IMR-90 (cell line): ENCODE data around the gene ISM1. TPM values are rescaled to one million over a fixed set of nuclear protein-coding genes. Genes with fewer than 3 reads are reported as not detected.

ENCODE experiments used
- ATAC-seq: fragments of 200-7000 bp; cut with Tn5 transposase; 2 replicates; pipeline ENCODE4 v1.9.1; 2020; ENCODE audit warnings: low read depth, mild to moderate bottlenecking, moderate library complexity
- BruUV-seq: library from RNA; stranded (reverse); fragments of 400-500 nt; replicated peaks from 2 replicates; lab custom pipeline; 2021; lab: Mats Ljungman, UMichigan
- CTCF ChIA-PET: fragments of 300-600 bp; formaldehyde crosslinking; extraction: SDS; loops from one replicate; lab custom pipeline; 2021; ENCODE audit warnings: antibody characterized with exemption; lab: Yijun Ruan, JAX
- POLR2A ChIA-PET: fragments of 300-600 bp; sonication (Branson Sonifier 250); formaldehyde crosslinking; loops from one replicate; lab custom pipeline; 2022; ENCODE audit warnings: antibody characterized with exemption; ENCODE audit not compliant: unreplicated experiment; lab: Charles Lee
- DNase-seq: peaks from one replicate; pipeline ENCODE4 v3.0.0; 2013
- H2AFZ ChIP-seq: replicated peaks from 2 replicates; pipeline ENCODE3; 2013; ENCODE audit warnings: low read length, mild to moderate bottlenecking; ENCODE audit not compliant: poor library complexity
- H2AK5ac ChIP-seq: 2 replicates; pipeline ENCODE4 v1.6.1; 2013; ENCODE audit warnings: low read depth, low read length, inconsistent platforms
- H2AK9ac ChIP-seq: replicated peaks from 2 replicates; pipeline ENCODE3; 2013; ENCODE audit warnings: mild to moderate bottlenecking, low read depth, low read length, moderate library complexity; ENCODE audit not compliant: poor library complexity
- H2BK120ac ChIP-seq: 2 replicates; pipeline ENCODE4 v1.6.1; 2013; ENCODE audit warnings: low read depth, low read length, inconsistent platforms
- H2BK15ac ChIP-seq: 3 replicates; pipeline ENCODE4 v1.6.1; 2013; ENCODE audit warnings: low read depth, low read length, inconsistent platforms
- H2BK20ac ChIP-seq: 2 replicates; pipeline ENCODE4 v1.6.1; 2013; ENCODE audit warnings: low read depth, mild to moderate bottlenecking, inconsistent platforms, low read length, moderate library complexity
- H2BK5ac ChIP-seq: 2 replicates; pipeline ENCODE4 v1.6.1; 2013; ENCODE audit warnings: mild to moderate bottlenecking, low read depth, low read length, inconsistent platforms; ENCODE audit not compliant: poor library complexity, severe bottlenecking
- H3K14ac ChIP-seq: replicated peaks from 2 replicates; pipeline ENCODE4 v1.6.1; 2013; ENCODE audit warnings: low read depth, low read length, inconsistent platforms
- H3K18ac ChIP-seq: 2 replicates; pipeline ENCODE4 v1.6.1; 2013; ENCODE audit warnings: low read depth, low read length, control low read depth
- H3K23ac ChIP-seq: 2 replicates; pipeline ENCODE4 v1.6.1; 2013; ENCODE audit warnings: low read depth, low read length, inconsistent platforms
- H3K27ac ChIP-seq: 2 replicates; pipeline ENCODE4 v1.5.1; 2013; ENCODE audit warnings: mild to moderate bottlenecking, control low read depth, low read length; ENCODE audit not compliant: insufficient read depth
- H3K27me3 ChIP-seq: 2 replicates; pipeline ENCODE4 v1.6.1; 2013; ENCODE audit warnings: low read length; ENCODE audit not compliant: control insufficient read depth, insufficient read depth
- H3K36me3 ChIP-seq: 2 replicates; pipeline ENCODE4 v1.6.1; 2013; ENCODE audit warnings: low read length, mixed read lengths; ENCODE audit not compliant: control insufficient read depth, insufficient read depth
- H3K4ac ChIP-seq: 2 replicates; pipeline ENCODE4 v1.6.1; 2013; ENCODE audit warnings: low read depth, low read length, inconsistent platforms
- H3K4me1 ChIP-seq: 2 replicates; pipeline ENCODE4 v1.6.1; 2013; ENCODE audit warnings: low read length, mixed read lengths; ENCODE audit not compliant: control insufficient read depth, insufficient read depth
- H3K4me2 ChIP-seq: 2 replicates; pipeline ENCODE4 v1.6.1; 2013; ENCODE audit warnings: low read depth, mild to moderate bottlenecking, control low read depth, low read length, moderate library complexity
- H3K4me3 ChIP-seq: 2 replicates; pipeline ENCODE4 v1.5.1; 2013; ENCODE audit warnings: low read depth, mild to moderate bottlenecking, control low read depth, low read length, moderate library complexity; ENCODE audit not compliant: insufficient read depth
- H3K56ac ChIP-seq: 2 replicates; pipeline ENCODE4 v1.6.1; 2013; ENCODE audit warnings: low read length, inconsistent platforms; ENCODE audit not compliant: insufficient read depth; ENCODE audit errors: extremely low read depth
- H3K79me1 ChIP-seq, 2 experiments: 2 replicates each; pipeline ENCODE4 v1.6.1; 2013; ENCODE audit warnings: low read length in 2 of 2, inconsistent platforms in 1 of 2, low read depth in 1 of 2
- H3K9ac ChIP-seq: 2 replicates; pipeline ENCODE4 v1.6.1; 2013; ENCODE audit warnings: low read depth, low read length, control low read depth
- H3K9me1 ChIP-seq: 2 replicates; pipeline ENCODE4 v1.6.1; 2013; ENCODE audit warnings: low read length, inconsistent platforms; ENCODE audit not compliant: insufficient read depth
- H3K9me3 ChIP-seq: 2 replicates; pipeline ENCODE4 v1.6.1; 2013; ENCODE audit warnings: low read length; ENCODE audit not compliant: control insufficient read depth, insufficient read depth
- H4K20me1 ChIP-seq: 2 replicates; pipeline ENCODE4 v1.6.1; 2013; ENCODE audit warnings: low read length, inconsistent platforms; ENCODE audit not compliant: insufficient read depth
- H4K5ac ChIP-seq: 2 replicates; pipeline ENCODE4 v1.6.1; 2013; ENCODE audit warnings: mild to moderate bottlenecking, low read depth, low read length, control low read depth
- H4K8ac ChIP-seq, 2 experiments: 2 replicates each; pipeline ENCODE4 v1.6.1; 2013; ENCODE audit warnings: low read depth in 2 of 2, low read length in 2 of 2, control low read depth in 1 of 2, inconsistent platforms in 1 of 2
- H4K91ac ChIP-seq: 2 replicates; pipeline ENCODE4 v1.6.1; 2013; ENCODE audit warnings: low read depth, low read length, inconsistent platforms; ENCODE audit not compliant: insufficient read depth
- CEBPB ChIP-seq: IDR thresholded peaks from 2 replicates; pipeline ENCODE4 v1.6.1; 2012; ENCODE audit warnings: low read depth, low read length, improper control_type of control experiment
- CHD1 ChIP-seq: IDR thresholded peaks from 2 replicates; pipeline ENCODE4 v1.6.1; 2012; ENCODE audit warnings: low read depth, low read length, improper control_type of control experiment
- FOS ChIP-seq: fragments of 150-350 bp; IDR thresholded peaks from 2 replicates; pipeline ENCODE4 v1.6.1; 2016; ENCODE audit warnings: low read depth, low read length
- MAFK ChIP-seq: IDR thresholded peaks from 2 replicates; pipeline ENCODE4 v1.6.1; 2012; ENCODE audit warnings: low read depth, low read length, improper control_type of control experiment
- MAZ ChIP-seq: IDR thresholded peaks from 2 replicates; pipeline ENCODE4 v1.6.1; 2012; ENCODE audit warnings: low read depth, mild to moderate bottlenecking, low read length, improper control_type of control experiment, moderate library complexity, borderline replicate concordance
- NFE2L2 ChIP-seq: fragments of 150-350 bp; IDR thresholded peaks from 2 replicates; pipeline ENCODE4 v1.6.1; 2016; ENCODE audit warnings: low read depth, mild to moderate bottlenecking, low read length
- POLR2A ChIP-seq: IDR thresholded peaks from 2 replicates; pipeline ENCODE4 v1.6.1; 2012; ENCODE audit warnings: mild to moderate bottlenecking, low read depth, low read length
- RAD21 ChIP-seq: IDR thresholded peaks from 2 replicates; pipeline ENCODE4 v1.6.1; 2012; ENCODE audit warnings: low read length, improper control_type of control experiment
- RCOR1 ChIP-seq: IDR thresholded peaks from 2 replicates; pipeline ENCODE4 v1.6.1; 2012; ENCODE audit warnings: mild to moderate bottlenecking, low read length, improper control_type of control experiment; ENCODE audit not compliant: insufficient replicate concordance
- RFX5 ChIP-seq: IDR thresholded peaks from 2 replicates; pipeline ENCODE4 v1.8.0; 2012; ENCODE audit warnings: low read depth, mild to moderate bottlenecking, low read length, moderate library complexity
- SMC3 ChIP-seq: fragments of 150-350 bp; IDR thresholded peaks from 2 replicates; pipeline ENCODE4 v1.6.1; 2016; ENCODE audit warnings: low read depth, mild to moderate bottlenecking, antibody characterized with exemption, low read length, moderate library complexity
- WGBS, 2 experiments: methylation state at CpG; one replicate each; pipeline versions ENCODE4 v1.1.5 to v1.1.7; 2013; ENCODE audit warnings: missing lambda C conversion rate in 2 of 2; ENCODE audit not compliant: insufficient read length in 1 of 2; ENCODE audit errors: extremely low coverage in 2 of 2; 5-methylcytosine and 5-hydroxymethylcytosine counted together
- dilution Hi-C: fragments of 300-500 bp; cut with HindIII; formaldehyde crosslinking; loops from one replicate; pipeline ENCODE4 v1.14.3; 2018; ENCODE audit warnings: low sequenced_read_pairs; ENCODE audit not compliant: unreplicated experiment
- in situ Hi-C: fragments of 300-500 bp; cut with MboI; formaldehyde crosslinking; loops from 3 replicates; pipeline ENCODE4 v1.14.3; 2019; ENCODE audit warnings: low sequenced_read_pairs, inconsistent platforms, mixed read lengths
- intact Hi-C: fragments of 100-400 bp; cut with micrococcal nuclease; formaldehyde crosslinking; loops from 2 replicates; pipeline ENCODE4 v1.10.0; 2022
- polyA plus RNA-seq, 3 experiments: library from polyadenylated mRNA; depleted of rRNA; stranded (reverse); fragments of >200 nt; gene quantifications; 2 replicates each; pipeline ENCODE4 v1.2.3, GENCODE V29; 2012; ENCODE audit warnings: low replicate concordance in 1 of 3
- total RNA-seq: library from RNA; depleted of rRNA; stranded (reverse); fragments of >200 nt; gene quantifications from 2 replicates; pipeline ENCODE4 v1.2.3, GENCODE V29; 2012
- TF ChIP-seq, protein P1 (sequence below): fragments of 150-350 bp; IDR thresholded peaks from 2 replicates; pipeline ENCODE4 v1.6.1; 2016; ENCODE audit warnings: low read depth, mild to moderate bottlenecking, low read length, moderate library complexity, borderline replicate concordance
- TF ChIP-seq, protein P2 (sequence below): fragments of 150-350 bp; IDR thresholded peaks from 2 replicates; pipeline ENCODE4 v1.6.1; 2017; ENCODE audit warnings: mild to moderate bottlenecking, antibody characterized with exemption, low read length, low read depth
- TF ChIP-seq, protein P3 (sequence below): conservative IDR thresholded peaks from 2 replicates; pipeline ENCODE4 v1.5.1; 2012; ENCODE audit warnings: mild to moderate bottlenecking, low read depth, low read length, improper control_type of control experiment

The ISM1 gene
- total and polyA plus RNA-seq, 2 of the 4 experiments (the other 2 are of a cell fraction), result not detected

DNA sequence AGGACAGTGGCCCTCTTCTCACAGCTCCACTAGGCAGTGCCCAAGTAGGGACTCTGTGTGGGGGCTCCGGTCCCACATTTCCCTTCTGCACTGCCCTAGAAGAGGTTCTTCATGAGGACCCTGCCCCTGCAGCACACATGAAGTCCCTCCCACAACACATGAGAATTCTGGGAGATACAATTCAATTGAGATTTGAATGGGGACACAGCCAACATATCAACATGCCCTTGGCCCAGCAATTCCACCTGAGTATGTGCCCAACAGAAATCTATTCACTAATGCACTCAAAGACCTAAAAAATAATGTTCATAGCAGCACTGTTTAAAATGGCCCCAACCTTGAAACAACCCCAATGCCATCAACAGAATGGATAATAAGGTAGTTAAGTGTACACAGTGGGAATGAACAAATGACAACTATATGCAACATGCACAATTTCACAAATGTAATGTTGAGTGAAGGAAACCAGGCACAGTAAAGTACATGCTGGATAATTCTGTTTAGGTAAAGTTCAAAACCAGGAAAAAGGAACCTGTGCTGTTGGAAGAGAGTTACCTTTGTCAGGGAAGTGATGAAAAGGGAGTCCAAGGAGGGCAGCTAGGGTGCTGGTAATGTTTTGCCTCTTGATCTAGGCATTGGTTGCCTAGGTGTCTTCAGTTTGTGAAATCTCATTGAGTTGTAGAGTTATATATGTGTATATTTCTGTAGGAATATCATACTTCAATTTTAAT lies 16.1 kb downstream of the ISM1 start:
- CTCF ChIA-PET, result no interaction called here
- no peaks in the 10 kb centered on the region for H4K20me1 ChIP-seq
- H2BK20ac ChIP-seq, result no peak overlapping the region
- no peak overlapping the region for H3K4me2 ChIP-seq
- H2BK15ac ChIP-seq, result no peak overlapping the region
- no peak overlapping the region for H2BK120ac ChIP-seq
- no peak overlapping the region for H3K9ac ChIP-seq
- whole genome bisulfite sequencing, 2 experiments, result no CpG with 5 or more reads among the region's 1 CpG
- intact Hi-C loops (no loop called here), in situ Hi-C loops (no loop called here), dilution Hi-C loops (no loop called here)
- TF ChIP-seq, protein P1, sequence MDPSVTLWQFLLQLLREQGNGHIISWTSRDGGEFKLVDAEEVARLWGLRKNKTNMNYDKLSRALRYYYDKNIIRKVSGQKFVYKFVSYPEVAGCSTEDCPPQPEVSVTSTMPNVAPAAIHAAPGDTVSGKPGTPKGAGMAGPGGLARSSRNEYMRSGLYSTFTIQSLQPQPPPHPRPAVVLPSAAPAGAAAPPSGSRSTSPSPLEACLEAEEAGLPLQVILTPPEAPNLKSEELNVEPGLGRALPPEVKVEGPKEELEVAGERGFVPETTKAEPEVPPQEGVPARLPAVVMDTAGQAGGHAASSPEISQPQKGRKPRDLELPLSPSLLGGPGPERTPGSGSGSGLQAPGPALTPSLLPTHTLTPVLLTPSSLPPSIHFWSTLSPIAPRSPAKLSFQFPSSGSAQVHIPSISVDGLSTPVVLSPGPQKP, result no peak
- TF ChIP-seq MAZ, result no peak
- no peak for TF ChIP-seq NFE2L2
- no peak for TF ChIP-seq POLR2A
- TF ChIP-seq, protein P2, sequence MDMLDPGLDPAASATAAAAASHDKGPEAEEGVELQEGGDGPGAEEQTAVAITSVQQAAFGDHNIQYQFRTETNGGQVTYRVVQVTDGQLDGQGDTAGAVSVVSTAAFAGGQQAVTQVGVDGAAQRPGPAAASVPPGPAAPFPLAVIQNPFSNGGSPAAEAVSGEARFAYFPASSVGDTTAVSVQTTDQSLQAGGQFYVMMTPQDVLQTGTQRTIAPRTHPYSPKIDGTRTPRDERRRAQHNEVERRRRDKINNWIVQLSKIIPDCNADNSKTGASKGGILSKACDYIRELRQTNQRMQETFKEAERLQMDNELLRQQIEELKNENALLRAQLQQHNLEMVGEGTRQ, result no peak
- no peak for TF ChIP-seq RFX5
- no peak for TF ChIP-seq FOS
- TF ChIP-seq, protein P3, sequence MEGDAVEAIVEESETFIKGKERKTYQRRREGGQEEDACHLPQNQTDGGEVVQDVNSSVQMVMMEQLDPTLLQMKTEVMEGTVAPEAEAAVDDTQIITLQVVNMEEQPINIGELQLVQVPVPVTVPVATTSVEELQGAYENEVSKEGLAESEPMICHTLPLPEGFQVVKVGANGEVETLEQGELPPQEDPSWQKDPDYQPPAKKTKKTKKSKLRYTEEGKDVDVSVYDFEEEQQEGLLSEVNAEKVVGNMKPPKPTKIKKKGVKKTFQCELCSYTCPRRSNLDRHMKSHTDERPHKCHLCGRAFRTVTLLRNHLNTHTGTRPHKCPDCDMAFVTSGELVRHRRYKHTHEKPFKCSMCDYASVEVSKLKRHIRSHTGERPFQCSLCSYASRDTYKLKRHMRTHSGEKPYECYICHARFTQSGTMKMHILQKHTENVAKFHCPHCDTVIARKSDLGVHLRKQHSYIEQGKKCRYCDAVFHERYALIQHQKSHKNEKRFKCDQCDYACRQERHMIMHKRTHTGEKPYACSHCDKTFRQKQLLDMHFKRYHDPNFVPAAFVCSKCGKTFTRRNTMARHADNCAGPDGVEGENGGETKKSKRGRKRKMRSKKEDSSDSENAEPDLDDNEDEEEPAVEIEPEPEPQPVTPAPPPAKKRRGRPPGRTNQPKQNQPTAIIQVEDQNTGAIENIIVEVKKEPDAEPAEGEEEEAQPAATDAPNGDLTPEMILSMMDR, result no peak
- no peak for TF ChIP-seq RCOR1
- TF ChIP-seq MAFK, result no peak
- no peak for TF ChIP-seq CEBPB
- no peak for TF ChIP-seq CHD1
- no peak for TF ChIP-seq RAD21
- no peak for TF ChIP-seq SMC3
- no peak overlapping the region for H3K4ac ChIP-seq
- no peaks in the 10 kb centered on the region for H3K27me3 ChIP-seq
- H4K91ac ChIP-seq, result no peak overlapping the region
- BruUV-seq, result no TSS peak
- no peak overlapping the region for H2AK9ac ChIP-seq
- no peak overlapping the region for H3K27ac ChIP-seq
- H3K23ac ChIP-seq, result no peak overlapping the region
- H4K8ac ChIP-seq, result no peak overlapping the region
- DNase-seq (no peak), ATAC-seq (no peak)
- no peaks in the 10 kb centered on the region for H3K4me1 ChIP-seq
- POLR2A ChIA-PET, result no interaction called here
- no peak overlapping the region for H3K14ac ChIP-seq
- no peak overlapping the region for H3K4me3 ChIP-seq
- no peaks in the 10 kb centered on the region for H3K9me3 ChIP-seq
- H3K9me1 ChIP-seq, result no peaks in the 10 kb centered on the region
- H2AFZ ChIP-seq, result no peak overlapping the region
- H3K79me1 ChIP-seq, result no peaks in the 10 kb centered on the region
- H3K18ac ChIP-seq, result no peak overlapping the region
- H3K36me3 ChIP-seq, result no peaks in the 10 kb centered on the region
- H3K56ac ChIP-seq, result no peak overlapping the region
- no peak overlapping the region for H4K5ac ChIP-seq
- no peak overlapping the region for H2BK5ac ChIP-seq
- H2AK5ac ChIP-seq, result no peak overlapping the region
